Ovary (tissue), 9 donors: ENCODE measurements around the gene ISG20L2. TPM values are rescaled to one million over a fixed set of nuclear protein-coding genes. Genes with fewer than 3 reads are reported as not detected.

Experiments
- DNase-seq, 5 donors: peaks; one replicate each; pipeline ENCODE4 v3.0.0-alpha.2; 2019 to 2020
- H3K27ac ChIP-seq, 2 donors: fragments of 200-600 bp; one replicate each; pipeline versions ENCODE4 v1.5.1 to v1.8.0; 2019 to 2022
- H3K27me3 ChIP-seq: fragments of 200-600 bp; one replicate; pipeline ENCODE4 v1.8.0; 2022
- H3K36me3 ChIP-seq: fragments of 200-600 bp; sonication (generic); one replicate; pipeline ENCODE4 v1.5.1; 2019
- H3K4me1 ChIP-seq: one replicate; pipeline ENCODE4 v1.8.1; 2013; ENCODE audit warnings: mild to moderate bottlenecking, moderate library complexity; ENCODE audit not compliant: insufficient read depth
- H3K4me3 ChIP-seq: fragments of 200-600 bp; sonication (generic); one replicate; pipeline ENCODE4 v1.5.1; 2017
- H3K9me3 ChIP-seq, 2 donors: fragments of 200-600 bp in 1 of 2; sonication (generic) in 1 of 2; one replicate each; pipeline versions ENCODE4 v1.5.1 to v1.8.1; 2013 to 2019; ENCODE audit warnings: mild to moderate bottlenecking in 1 of 2, moderate library complexity in 1 of 2
- EP300 ChIP-seq: sonication (generic); formaldehyde crosslinking; IDR thresholded peaks from one replicate; pipeline ENCODE4 v1.6.1; 2017; ENCODE audit warnings: antibody characterized with exemption
- POLR2A ChIP-seq: fragments of 450-650 bp; IDR thresholded peaks from one replicate; pipeline ENCODE4 v1.6.1; 2017; ENCODE audit warnings: antibody characterized with exemption, mild to moderate bottlenecking, moderate library complexity
- WGBS, 3 donors: extraction: QIAGEN DNeasy Blood & Tissue Kit in 1 of 3; methylation state at CpG; one replicate each; pipeline versions ENCODE4 v1.1.5 to v1.1.7; 2013 to 2017; 5-methylcytosine and 5-hydroxymethylcytosine counted together
- intact Hi-C, 4 donors: fragments of 100-400 bp; cut with DNase I; formaldehyde crosslinking; loops; one replicate each; pipeline versions ENCODE4 v1.11.0 to v1.15.1; 2022 to 2023
- polyA plus RNA-seq, 2 donors: library from polyadenylated mRNA; stranded (reverse); fragments of 200-250 nt in 1 of 2; fragments of 350-450 nt in 1 of 2; fragmentation: Illumina TruSeq in 1 of 2; extraction: RNeasy Lipid Tissue Mini Kit (QIAGEN cat#74804) in 1 of 2; gene quantifications; one replicate each; pipeline ENCODE4 v1.2.3, GENCODE V29; 2013 to 2014
- total RNA-seq, 7 donors: library from RNA; depleted of rRNA in 2 of 7; stranded (reverse); fragments of >200 nt in 2 of 7; fragmentation: NEBNext Ultra II Directional in 3 of 7; extraction: Animal tissue kit (Norgen Biotek cat#: 25700) in 3 of 7; gene quantifications; one replicate each; pipeline versions ENCODE4 v1.1.0 to v1.2.4, GENCODE V29; 2016 to 2023
- TF ChIP-seq, protein P1 (sequence below), 3 donors: fragments of 450-650 bp in 2 of 3; fragments of 200-600 bp in 1 of 3; IDR thresholded peaks; one replicate each; pipeline versions ENCODE4 v1.5.1 to v1.8.0; 2016 to 2022; ENCODE audit warnings: antibody characterized with exemption in 3 of 3, mild to moderate bottlenecking in 1 of 3
- donor health status: DM: no; HTN: no; CAD: no; lungs with moderate emphysema.
- donor health status: DM: no; HTN: no; CAD: no.
- donor health status: Bipolar disorder and iron deficiency.
- donor health status: DM: yes; HTN: yes; CAD: no.
- donor health status: DM: no; HTN: no; CAD: no.
- donor health status: DM: yes; HTN: yes; CAD: no.

ISG20L2 gene
- total and polyA plus RNA-seq, 9 donors = 11.7 to 58.7 (median 26.1) TPM

DNA sequence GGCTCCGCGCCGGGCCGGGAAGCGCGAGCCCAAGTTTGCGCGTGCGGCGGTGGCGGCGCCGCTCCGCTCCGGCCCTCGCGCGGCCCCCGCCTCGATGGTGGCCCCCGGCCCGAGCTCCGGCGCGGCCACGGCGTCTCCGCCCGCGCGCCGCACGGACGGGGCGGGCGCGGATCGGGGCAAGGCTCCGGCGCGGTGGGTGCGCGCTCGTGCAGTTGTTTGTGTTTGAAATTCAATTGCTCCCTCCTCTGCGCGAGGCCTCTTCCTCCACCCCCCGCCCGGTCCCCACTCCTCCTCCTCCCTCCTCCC lies 22.8 kb upstream of the ISG20L2 start, which contains the start of gene HDGF:
Gene HDGF, minus strand, starts transcription at position 225 of the 306 bp plus-strand sequence. CDS start 246 bp downstream, outside the sequence.
- no peak for DNase-seq
- intact Hi-C loops = no loop called here
- no peaks in the 10 kb centered on the region for H3K36me3 ChIP-seq
- no peaks in the 10 kb centered on the region for H3K27me3 ChIP-seq
- peak within 1 kb of the TSS; percentile 66 for H3K4me3 ChIP-seq
- 0 to 1% (median 0%) methylated on average over 28 to 48 of the region's 48 CpGs for WGBS, 3 donors
- H3K27ac ChIP-seq = peak within 1 kb of the TSS; percentile 93 to 96
- peaks cover 23% of the 10 kb centered on the region for H3K4me1 ChIP-seq
- TF ChIP-seq EP300 (no peak), POLR2A (peak; percentile 6)
- TF ChIP-seq, protein P1, sequence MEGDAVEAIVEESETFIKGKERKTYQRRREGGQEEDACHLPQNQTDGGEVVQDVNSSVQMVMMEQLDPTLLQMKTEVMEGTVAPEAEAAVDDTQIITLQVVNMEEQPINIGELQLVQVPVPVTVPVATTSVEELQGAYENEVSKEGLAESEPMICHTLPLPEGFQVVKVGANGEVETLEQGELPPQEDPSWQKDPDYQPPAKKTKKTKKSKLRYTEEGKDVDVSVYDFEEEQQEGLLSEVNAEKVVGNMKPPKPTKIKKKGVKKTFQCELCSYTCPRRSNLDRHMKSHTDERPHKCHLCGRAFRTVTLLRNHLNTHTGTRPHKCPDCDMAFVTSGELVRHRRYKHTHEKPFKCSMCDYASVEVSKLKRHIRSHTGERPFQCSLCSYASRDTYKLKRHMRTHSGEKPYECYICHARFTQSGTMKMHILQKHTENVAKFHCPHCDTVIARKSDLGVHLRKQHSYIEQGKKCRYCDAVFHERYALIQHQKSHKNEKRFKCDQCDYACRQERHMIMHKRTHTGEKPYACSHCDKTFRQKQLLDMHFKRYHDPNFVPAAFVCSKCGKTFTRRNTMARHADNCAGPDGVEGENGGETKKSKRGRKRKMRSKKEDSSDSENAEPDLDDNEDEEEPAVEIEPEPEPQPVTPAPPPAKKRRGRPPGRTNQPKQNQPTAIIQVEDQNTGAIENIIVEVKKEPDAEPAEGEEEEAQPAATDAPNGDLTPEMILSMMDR (IDR thresholded peaks at IDR 0.05) = no peak
- H3K9me3 ChIP-seq = no peaks in the 10 kb centered on the region

DNA sequence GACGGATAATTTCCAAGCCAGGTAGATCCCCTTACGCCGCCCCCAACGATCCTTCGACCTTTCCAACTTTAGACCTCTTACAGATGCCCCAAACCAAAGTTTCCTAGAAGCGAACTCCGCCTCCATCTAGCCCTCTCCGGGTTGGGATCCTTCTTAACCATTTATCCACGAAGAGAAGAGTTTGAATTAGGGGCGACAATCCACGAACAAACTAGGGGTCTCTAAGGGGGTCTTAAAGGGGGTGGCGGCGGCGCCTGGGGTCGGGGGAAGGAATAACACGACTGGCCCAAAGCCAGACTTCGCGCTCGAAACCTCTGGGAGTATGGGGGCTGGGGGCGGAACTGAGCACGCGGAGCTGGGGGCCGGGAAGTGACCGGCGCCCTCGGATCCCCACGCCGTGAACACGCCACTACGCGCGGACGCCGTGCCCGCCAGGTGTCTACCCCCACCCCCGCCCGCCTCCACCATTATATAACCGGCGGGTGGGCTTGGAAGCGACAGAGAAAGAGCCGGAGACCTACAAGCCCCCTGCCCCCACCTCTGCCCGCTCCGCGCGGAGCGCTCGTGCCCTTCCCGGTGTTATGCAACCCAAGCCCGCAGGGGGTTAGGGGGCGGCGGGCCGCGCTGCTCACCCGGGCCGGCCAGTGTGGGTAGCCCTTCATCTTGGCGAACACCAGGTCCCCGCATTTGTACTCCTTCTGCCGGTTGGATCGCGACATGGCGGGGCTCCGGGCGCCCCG lies 22.3 kb upstream of the ISG20L2 start:
- H3K27ac ChIP-seq = peak overlapping the region; percentile 93 to 96
- H3K36me3 ChIP-seq = no peaks in the 10 kb centered on the region
- peaks cover 26% of the 10 kb centered on the region for H3K4me1 ChIP-seq
- no peaks in the 10 kb centered on the region for H3K27me3 ChIP-seq
- intact Hi-C loops = no loop called here
- H3K9me3 ChIP-seq = no peaks in the 10 kb centered on the region
- TF ChIP-seq POLR2A (peak; percentile 19), EP300 (no peak)
- TF ChIP-seq, protein P1 (IDR thresholded peaks at IDR 0.05) = peak in 2 of 3 donors; percentile 38 to 45
- peak overlapping the region; percentile 66 for H3K4me3 ChIP-seq
- DNase-seq = peak; percentile 71 to 81 (median 79)
- WGBS, 3 donors = 0 to 1% (median 0%) methylated on average over 55 to 64 of the region's 64 CpGs

DNA sequence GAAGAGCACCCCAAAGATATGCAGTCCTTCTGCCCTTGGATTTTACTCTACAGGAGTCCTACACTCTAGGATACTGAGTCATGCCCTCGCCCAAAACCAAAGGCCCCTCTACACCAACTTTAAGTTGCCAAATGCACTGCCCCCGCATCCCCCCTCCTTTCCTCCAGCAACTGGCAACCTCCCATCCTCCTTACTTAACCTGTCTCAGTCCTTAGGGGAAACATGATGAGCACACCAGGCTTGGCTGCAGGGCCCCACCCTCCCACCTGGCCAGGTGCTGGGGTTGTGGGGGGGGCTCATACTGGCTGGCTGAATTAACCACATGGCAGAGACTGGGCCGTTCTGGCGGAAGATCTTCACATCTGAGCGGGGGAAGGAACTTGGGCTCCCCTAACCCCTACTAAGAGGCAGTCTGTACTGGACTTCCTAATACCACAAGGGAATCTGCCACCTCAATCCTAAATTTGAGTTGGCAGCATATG lies 21.7 kb upstream of the ISG20L2 start:
- TF ChIP-seq EP300 (no peak), POLR2A (no peak)
- TF ChIP-seq, protein P1 (IDR thresholded peaks at IDR 0.05) = no peak
- H3K27me3 ChIP-seq = no peaks in the 10 kb centered on the region
- H3K9me3 ChIP-seq = no peaks in the 10 kb centered on the region
- peak overlapping the region; percentile 66 for H3K4me3 ChIP-seq
- H3K27ac ChIP-seq = peak overlapping the region; percentile 93 to 96
- peaks cover 26% of the 10 kb centered on the region for H3K4me1 ChIP-seq
- H3K36me3 ChIP-seq = no peaks in the 10 kb centered on the region
- intact Hi-C loops = no loop called here
- WGBS, 3 donors = 0 to 1% (median 0%) methylated on average over 5 of the region's 5 CpGs
- DNase-seq = peak in 4 of 5 donors; percentile 59 to 70 (median 64)

DNA sequence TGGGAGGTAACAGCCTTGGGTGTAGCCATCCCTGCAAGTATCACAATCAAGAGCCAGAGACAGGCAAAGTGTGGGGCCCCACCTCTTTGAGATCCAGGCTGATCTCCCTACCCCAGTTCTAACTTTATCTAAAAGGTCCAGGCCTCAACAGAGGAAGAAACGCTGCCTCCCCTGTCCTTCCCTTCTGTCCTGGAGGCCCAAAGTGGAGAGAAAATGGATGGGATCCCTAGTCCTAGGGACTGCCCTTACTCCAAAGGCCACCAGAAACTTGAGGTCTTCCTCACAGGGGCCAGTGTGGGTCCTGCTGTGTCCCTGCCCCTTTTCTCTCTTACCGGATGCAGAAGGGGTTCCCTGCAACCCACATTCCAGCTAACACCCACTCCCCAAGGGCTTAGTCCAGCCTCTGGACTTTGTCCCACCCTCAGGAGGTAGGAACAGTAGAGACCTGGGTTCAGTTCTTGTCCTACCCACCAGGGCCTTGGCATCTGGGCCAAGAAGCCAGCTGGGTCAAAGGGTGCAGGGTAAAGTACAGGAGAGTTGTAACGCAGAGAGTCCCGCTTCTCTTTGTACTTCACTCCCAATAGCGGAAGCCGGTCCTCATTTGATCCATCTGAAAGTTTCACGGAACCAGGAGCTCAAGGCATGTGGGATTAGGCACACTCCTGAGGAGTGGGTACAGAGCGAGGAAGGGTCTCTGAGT lies 21.0 kb upstream of the ISG20L2 start:
- H3K4me1 ChIP-seq = peaks cover 26% of the 10 kb centered on the region
- peak in 1 of 5 donors; percentile 41 for DNase-seq
- peak overlapping the region; percentile 66 for H3K4me3 ChIP-seq
- 20 to 32% (median 27%) methylated on average over 8 of the region's 8 CpGs for WGBS, 3 donors
- H3K9me3 ChIP-seq = no peaks in the 10 kb centered on the region
- intact Hi-C loops = no loop called here
- peak overlapping the region; percentile 93 to 96 for H3K27ac ChIP-seq
- no peaks in the 10 kb centered on the region for H3K27me3 ChIP-seq
- no peak for TF ChIP-seq EP300
- no peak for TF ChIP-seq POLR2A
- TF ChIP-seq, protein P1 (IDR thresholded peaks at IDR 0.05) = no peak
- H3K36me3 ChIP-seq = no peaks in the 10 kb centered on the region
